ENCODE data around the gene ARHGDIA.
A peak's percentile ranks its signal among the peaks of the same experiment; 100 is the strongest.

ARHGDIA gene

GRCh38 chr17:81865733-81866439 lies 5.3 kb downstream of the ARHGDIA start:
- peak in 1 of 2 donors; percentile 11 for DNase-seq (ENCODE audit: low read depth in 1 of 2, low spot score in 1 of 2)

GRCh38 chr17:81865358-81865732 lies 5.8 kb downstream of the ARHGDIA start:
- no peak for DNase-seq (ENCODE audit: low read depth in 1 of 2, low spot score in 1 of 2)

DNA sequence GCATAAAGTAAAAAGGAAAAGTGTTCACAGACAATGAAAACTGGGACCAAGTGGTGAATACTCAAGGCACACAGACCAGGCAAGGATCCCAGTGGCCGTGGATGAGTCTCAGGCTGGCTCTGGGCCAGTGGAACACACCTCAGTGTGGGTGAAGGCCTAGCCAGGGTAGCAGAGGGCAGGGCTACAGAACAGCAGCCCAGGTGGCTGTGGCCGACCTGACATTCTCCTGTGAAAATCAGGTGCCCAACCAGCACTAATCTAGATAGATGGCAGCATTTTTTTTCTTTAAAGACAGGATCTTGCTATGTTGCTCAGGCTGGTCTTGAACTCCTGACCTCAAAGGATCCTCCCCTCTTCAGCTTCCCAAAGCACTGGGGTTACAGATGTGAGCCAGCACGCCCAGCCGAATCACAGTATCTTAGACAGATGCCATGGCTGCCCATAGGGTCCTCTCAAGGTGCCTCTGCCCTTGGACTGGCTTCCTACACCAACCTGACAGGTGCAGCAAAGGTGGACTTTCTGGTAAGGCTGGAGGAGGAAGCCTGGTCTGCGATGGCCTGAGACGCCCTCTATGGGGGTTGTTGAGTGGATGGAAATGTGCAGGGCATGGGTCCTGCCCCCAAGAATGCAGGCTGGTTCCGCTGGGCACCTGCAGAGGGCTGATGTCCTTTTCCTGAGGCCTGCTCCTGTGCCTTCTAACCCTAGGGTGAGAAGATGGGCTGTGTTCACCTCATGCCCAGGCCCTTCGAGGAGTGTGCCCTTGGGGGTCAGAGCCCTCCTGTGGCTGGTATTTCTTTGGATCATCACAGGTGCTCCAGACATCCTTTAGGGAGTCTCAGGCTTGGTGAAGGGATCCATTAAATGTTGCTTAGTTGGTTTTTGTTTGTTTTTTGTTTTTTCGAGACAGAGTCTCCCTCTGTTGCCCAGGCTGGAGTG lies 7.0 kb downstream of the ARHGDIA start:
- no peak for DNase-seq (ENCODE audit: low read depth in 1 of 2, low spot score in 1 of 2)

- DNase-seq (ENCODE audit: low read depth in 1 of 2, low spot score in 1 of 2): no peak
Observed at GRCh38 chr17:81863123-81863675, 7.9 kb downstream of the ARHGDIA start.

- peak; percentile 98 to 99 for DNase-seq (ENCODE audit: low read depth in 1 of 2, low spot score in 1 of 2)
Observed at GRCh38 chr17:81860756-81861568, 10.2 kb downstream of the ARHGDIA start.

GRCh38 chr17:81859906-81860755 lies 11.0 kb downstream of the ARHGDIA start, which contains the start of gene P4HB:
P4HB (minus strand) TSS chr17:81860535; CDS start chr17:81860471, 64 bp downstream.
- peak in 1 of 2 donors; percentile 90 for DNase-seq (ENCODE audit: low read depth in 1 of 2, low spot score in 1 of 2)

GRCh38 chr17:81858967-81859905 lies 11.9 kb downstream of the ARHGDIA start:
- no peak for DNase-seq (ENCODE audit: low read depth in 1 of 2, low spot score in 1 of 2)

DNA sequence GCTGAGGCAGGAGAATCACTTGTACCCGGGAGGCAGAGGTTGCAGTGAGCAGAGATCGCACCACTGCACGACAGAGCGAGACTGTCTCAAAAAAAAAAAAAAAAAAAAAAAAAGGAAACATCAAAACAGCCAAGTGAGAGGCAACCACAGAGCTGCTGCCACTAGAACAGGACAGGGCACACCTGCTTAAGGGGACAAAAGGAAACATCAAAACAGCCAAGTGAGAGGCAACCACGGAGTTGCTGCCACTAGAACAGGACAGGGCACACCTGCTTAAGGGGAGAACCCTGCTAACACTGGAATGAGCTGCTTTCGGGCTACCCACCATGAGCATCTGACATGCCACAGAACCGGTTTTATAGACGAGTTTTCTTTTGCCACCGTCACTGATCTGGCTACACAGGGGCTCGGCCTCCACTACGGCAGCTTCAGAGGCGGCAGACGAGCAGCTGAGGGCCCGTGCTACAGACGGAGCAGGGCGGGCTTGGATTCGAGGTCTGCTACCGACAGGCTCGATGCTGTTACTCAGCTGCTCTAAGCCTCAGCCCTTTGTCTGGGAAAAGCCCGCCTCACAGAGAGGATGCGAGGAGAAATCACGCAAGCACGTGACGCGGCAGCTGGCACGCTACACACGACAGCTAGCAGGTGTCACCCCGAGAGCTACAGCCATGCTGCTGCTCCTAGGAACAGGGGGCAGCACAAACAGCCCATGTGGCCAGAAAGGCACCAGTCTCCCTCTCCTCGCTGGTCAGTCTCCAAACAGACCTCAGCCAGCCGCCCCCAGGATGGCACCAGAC lies 12.8 kb downstream of the ARHGDIA start:
- DNase-seq (ENCODE audit: low read depth in 1 of 2, low spot score in 1 of 2): no peak

GRCh38 chr17:81854974-81855774 lies 16.0 kb downstream of the ARHGDIA start:
- DNase-seq (ENCODE audit: low read depth in 1 of 2, low spot score in 1 of 2): no peak

GRCh38 chr17:81852237-81852636 lies 18.9 kb downstream of the ARHGDIA start:
- DNase-seq (ENCODE audit: low read depth in 1 of 2, low spot score in 1 of 2): no peak

- no peak for DNase-seq (ENCODE audit: low read depth in 1 of 2, low spot score in 1 of 2)
Observed at GRCh38 chr17:81851423-81851822, 19.7 kb downstream of the ARHGDIA start.

GRCh38 chr17:81849457-81849856 lies 21.7 kb downstream of the ARHGDIA start:
- DNase-seq (ENCODE audit: low read depth in 1 of 2, low spot score in 1 of 2): no peak

DNA sequence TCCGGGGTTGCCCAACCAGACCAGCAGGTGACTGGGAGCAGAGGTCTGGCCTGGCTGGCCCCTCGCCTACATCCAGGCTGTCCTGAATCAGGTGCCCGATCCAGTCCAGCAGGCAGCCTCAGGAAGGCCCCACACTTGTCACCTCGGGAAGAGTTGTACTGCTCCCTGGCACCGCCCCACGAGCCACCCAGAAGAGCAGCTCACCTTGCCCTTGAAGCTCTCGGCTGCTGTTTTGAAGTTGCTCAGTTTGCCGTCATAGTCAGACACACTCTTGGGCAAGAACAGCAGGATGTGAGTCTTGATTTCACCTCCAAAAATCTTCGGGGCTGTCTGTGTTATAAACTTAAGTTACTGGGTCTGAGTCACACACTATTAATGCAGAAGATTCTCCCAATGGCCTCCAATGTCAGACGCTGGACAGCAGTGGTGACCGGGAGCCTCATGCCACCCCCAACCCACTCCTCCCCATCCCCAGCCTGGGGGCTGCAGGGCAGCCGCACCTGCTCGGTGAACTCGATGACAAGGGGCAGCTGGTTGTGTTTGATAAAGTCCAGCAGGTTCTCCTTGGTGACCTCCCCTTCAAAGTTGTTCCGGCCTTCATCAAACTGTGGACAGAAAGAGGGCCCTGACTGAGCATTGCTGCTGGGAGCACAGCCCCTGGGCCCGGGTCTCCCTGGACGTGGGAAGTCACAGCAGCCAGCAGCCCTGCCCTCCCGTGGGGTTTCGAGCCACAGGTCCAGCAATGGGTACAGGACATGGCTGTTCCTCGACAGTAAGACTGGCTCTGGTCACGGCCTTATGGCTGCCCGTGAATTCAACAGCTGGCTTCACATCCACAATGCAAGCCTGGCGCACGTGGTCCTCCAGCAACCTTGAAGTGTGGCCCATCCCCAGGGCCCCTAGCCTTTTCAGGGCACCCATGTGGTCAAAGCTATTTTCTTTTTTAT lies 24.1 kb downstream of the ARHGDIA start:
- no peak for DNase-seq (ENCODE audit: low read depth in 1 of 2, low spot score in 1 of 2)

DNA sequence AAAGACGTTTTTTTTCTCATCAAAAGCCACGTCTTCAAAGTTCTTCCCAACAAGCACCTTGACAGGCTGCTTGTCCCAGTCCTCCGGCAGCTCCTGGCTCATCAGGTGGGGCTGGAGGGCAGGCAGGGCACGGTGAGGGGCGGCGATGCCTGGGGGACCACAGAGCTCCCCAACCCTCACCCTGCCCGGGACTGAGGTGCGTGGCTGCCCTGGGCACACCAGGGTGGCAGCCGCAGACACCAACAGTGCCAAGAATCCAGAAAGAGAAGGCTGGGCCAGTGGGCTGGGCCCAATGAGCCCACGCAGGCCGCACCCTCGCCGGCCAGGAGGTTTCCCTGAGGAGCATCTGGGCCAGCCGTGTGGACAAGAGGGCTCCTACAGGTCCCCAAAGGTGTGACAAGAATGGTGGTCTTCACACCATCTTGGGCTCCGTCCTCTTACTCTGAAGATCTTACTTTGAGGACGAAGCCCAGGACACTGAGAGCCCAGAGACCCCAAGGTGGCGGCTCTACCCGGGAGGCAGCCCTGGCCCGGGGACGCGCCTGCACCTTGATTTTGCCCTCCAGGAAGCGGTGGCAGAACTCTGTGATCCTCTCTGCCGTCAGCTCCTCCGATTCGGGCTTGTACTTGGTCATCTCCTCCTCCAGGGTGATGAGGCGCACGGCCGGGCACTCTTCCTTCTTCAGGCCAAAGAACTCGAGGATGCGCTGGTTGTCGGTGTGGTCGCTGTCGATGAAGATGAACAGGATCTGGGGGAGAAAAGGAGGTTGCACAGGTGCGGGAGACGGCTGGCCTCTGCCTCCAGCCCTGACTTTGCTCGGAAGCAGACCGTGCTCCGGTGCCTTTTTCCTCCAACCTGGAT lies 25.0 kb downstream of the ARHGDIA start:
- no peak for DNase-seq (ENCODE audit: low read depth in 1 of 2, low spot score in 1 of 2)

DNA sequence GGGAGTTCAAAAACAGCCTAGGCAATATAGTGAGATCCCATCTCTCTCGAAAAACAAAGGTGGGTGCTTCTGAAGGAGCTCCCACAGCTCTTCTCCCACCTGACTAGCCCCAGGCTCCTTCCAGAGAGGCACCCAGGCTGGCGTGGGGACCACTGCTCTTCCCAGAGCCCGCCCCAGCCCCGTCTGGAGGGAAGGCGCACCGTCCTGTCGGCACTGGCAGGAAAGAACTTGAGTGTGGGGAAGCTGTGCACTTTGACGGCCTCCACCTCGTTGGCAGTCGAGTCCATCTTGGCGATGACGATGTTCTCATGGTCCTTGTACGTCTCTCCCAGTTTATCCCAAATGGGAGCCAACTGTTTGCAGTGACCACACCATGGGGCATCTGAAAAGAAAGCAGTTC lies 25.8 kb downstream of the ARHGDIA start:
- no peak for DNase-seq (ENCODE audit: low read depth in 1 of 2, low spot score in 1 of 2)

Data from stimulated activated CD4-positive, alpha-beta T cell treated with anti-CD3 and anti-CD28 coated beads, Interleukin-15, amount 100 ng/mL, for 1 hour (primary cell).